Fibroblast of lung (primary cell): ENCODE results near the gene HMCN2. TPM values are rescaled to one million over a fixed set of nuclear protein-coding genes. Genes with fewer than 3 reads are reported as not detected.

Experiments
- DNase-seq, 2 donors: peaks; one replicate each; pipeline versions ENCODE4 v3.0.0 to v3.0.0-alpha.2; 2010; ENCODE audit warnings: low read depth in 2 of 2
- H2AFZ ChIP-seq: 2 replicates; pipeline ENCODE4 v1.5.1; 2012; ENCODE audit warnings: low read length, control low read depth, inconsistent platforms
- H3K27ac ChIP-seq: 2 replicates; pipeline ENCODE4 v1.5.1; 2011; ENCODE audit warnings: low read length, control low read depth; ENCODE audit not compliant: insufficient read depth
- H3K27me3 ChIP-seq: 2 replicates; pipeline ENCODE4 v1.5.1; 2011; ENCODE audit warnings: mild to moderate bottlenecking, low read length; ENCODE audit not compliant: control insufficient read depth, insufficient read depth
- H3K36me3 ChIP-seq: 2 replicates; pipeline ENCODE4 v1.5.1; 2011; ENCODE audit warnings: low read length; ENCODE audit not compliant: control insufficient read depth, insufficient read depth
- H3K4me1 ChIP-seq: 2 replicates; pipeline ENCODE4 v1.5.1; 2011; ENCODE audit warnings: low read length; ENCODE audit not compliant: control insufficient read depth, insufficient read depth; ENCODE audit errors: extremely low read depth
- H3K4me2 ChIP-seq: 2 replicates; pipeline ENCODE4 v1.5.1; 2011; ENCODE audit warnings: low read length, control low read depth; ENCODE audit not compliant: insufficient read depth; ENCODE audit errors: extremely low read depth
- H3K4me3 ChIP-seq, 4 experiments: fragments of 200-600 bp in 1 of 4; sonication (generic) in 1 of 4; replicated peaks in 1 of 4; 2 replicates each; pipeline ENCODE4 v1.5.1; 2011 to 2016; ENCODE audit warnings: low read length in 4 of 4, low read depth in 3 of 4, mild to moderate bottlenecking in 3 of 4, control low read depth in 2 of 4, inconsistent platforms in 1 of 4, mixed read lengths in 1 of 4; ENCODE audit not compliant: insufficient read depth in 1 of 4; ENCODE audit errors: control extremely low read depth in 1 of 4
- H3K79me2 ChIP-seq: 2 replicates; pipeline ENCODE4 v1.5.1; 2012; ENCODE audit warnings: mild to moderate bottlenecking, low read length, inconsistent platforms; ENCODE audit not compliant: control insufficient read depth, insufficient read depth
- H3K9ac ChIP-seq: 2 replicates; pipeline ENCODE4 v1.5.1; 2011; ENCODE audit warnings: mild to moderate bottlenecking, low read length, control low read depth; ENCODE audit not compliant: insufficient read depth
- H3K9me3 ChIP-seq: 2 replicates; pipeline ENCODE4 v1.5.1; 2012; ENCODE audit warnings: low read depth, low read length; ENCODE audit not compliant: control insufficient read depth, insufficient read depth
- H4K20me1 ChIP-seq: 2 replicates; pipeline ENCODE4 v1.5.1; 2011; ENCODE audit warnings: low read length; ENCODE audit not compliant: control insufficient read depth, insufficient read depth; ENCODE audit errors: extremely low read depth
- EZH2 ChIP-seq: IDR thresholded peaks from 2 replicates; pipeline ENCODE4 v1.5.1; 2012; ENCODE audit warnings: low read length, control low read depth, mild to moderate bottlenecking; ENCODE audit errors: missing control alignments
- polyA plus RNA-seq, 2 donors: library from polyadenylated mRNA; depleted of rRNA in 1 of 2; stranded (reverse) in 1 of 2; unstranded in 1 of 2; fragments of >200 nt; gene quantifications; 2 replicates each; pipeline ENCODE4 v1.2.1, GENCODE V29; 2011 to 2012; ENCODE audit warnings: missing spikeins in 1 of 2
- total RNA-seq: library from RNA; depleted of rRNA; stranded (reverse); fragments of >200 nt; gene quantifications from 2 replicates; pipeline ENCODE4 v1.2.1, GENCODE V29; 2014
- TF ChIP-seq, protein P1 (sequence below), 2 donors: IDR thresholded peaks in 1 of 2; conservative IDR thresholded peaks in 1 of 2; 1 replicate in 1 of 2; 2 replicates in 1 of 2; pipeline ENCODE4 v1.5.1; 2011 to 2012; ENCODE audit warnings: low read length in 2 of 2, control low read depth in 1 of 2, inconsistent platforms in 1 of 2, low read depth in 1 of 2, mild to moderate bottlenecking in 1 of 2

Gene HMCN2
- total and polyA plus RNA-seq, 2 donors (not counting 1 experiment from before 2014, with no cell fraction given), result under 0.01 TPM; not detected in 1

DNA sequence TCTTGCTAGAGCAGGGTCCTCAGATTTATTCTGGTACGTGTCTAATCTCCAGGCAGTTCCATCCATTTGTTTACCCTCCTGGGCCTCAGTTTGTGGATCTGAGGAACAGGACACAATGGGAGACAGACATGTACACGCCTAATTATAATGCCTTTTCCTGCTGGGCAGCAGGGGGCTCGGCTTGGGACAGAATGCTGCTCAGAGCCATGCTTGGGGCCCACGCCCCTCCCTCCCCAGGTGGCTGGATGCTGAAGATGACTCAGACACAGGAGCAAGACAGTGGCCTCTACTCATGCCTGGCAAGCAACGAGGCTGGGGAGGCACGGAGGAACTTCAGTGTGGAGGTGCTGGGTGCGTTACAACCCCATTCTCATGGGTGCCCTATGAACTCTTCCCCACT is 106.5 kb downstream of the HMCN2 start:
- no peaks in the 10 kb centered on the region for H3K4me1 ChIP-seq
- H3K27ac ChIP-seq, result no peak overlapping the region
- H2AFZ ChIP-seq, result no peak overlapping the region
- TF ChIP-seq, protein P1, sequence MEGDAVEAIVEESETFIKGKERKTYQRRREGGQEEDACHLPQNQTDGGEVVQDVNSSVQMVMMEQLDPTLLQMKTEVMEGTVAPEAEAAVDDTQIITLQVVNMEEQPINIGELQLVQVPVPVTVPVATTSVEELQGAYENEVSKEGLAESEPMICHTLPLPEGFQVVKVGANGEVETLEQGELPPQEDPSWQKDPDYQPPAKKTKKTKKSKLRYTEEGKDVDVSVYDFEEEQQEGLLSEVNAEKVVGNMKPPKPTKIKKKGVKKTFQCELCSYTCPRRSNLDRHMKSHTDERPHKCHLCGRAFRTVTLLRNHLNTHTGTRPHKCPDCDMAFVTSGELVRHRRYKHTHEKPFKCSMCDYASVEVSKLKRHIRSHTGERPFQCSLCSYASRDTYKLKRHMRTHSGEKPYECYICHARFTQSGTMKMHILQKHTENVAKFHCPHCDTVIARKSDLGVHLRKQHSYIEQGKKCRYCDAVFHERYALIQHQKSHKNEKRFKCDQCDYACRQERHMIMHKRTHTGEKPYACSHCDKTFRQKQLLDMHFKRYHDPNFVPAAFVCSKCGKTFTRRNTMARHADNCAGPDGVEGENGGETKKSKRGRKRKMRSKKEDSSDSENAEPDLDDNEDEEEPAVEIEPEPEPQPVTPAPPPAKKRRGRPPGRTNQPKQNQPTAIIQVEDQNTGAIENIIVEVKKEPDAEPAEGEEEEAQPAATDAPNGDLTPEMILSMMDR (conservative IDR thresholded peaks at IDR 0.05 in 1 of 2, IDR thresholded peaks at IDR 0.05 in 1 of 2; ENCODE audit: low read depth in 1 of 2, low read length in 2 of 2), result no peak
- no peak for TF ChIP-seq EZH2
- no peaks in the 10 kb centered on the region for H3K36me3 ChIP-seq
- no peak overlapping the region for H3K4me2 ChIP-seq
- no peaks in the 10 kb centered on the region for H3K9me3 ChIP-seq
- H3K79me2 ChIP-seq, result no peaks in the 10 kb centered on the region
- H3K9ac ChIP-seq, result no peak overlapping the region
- peak in 1 of 2 donors; percentile 4 for DNase-seq
- H4K20me1 ChIP-seq, result no peaks in the 10 kb centered on the region
- peaks cover 4% of the 10 kb centered on the region for H3K27me3 ChIP-seq
- H3K4me3 ChIP-seq, result no peak overlapping the region

DNA sequence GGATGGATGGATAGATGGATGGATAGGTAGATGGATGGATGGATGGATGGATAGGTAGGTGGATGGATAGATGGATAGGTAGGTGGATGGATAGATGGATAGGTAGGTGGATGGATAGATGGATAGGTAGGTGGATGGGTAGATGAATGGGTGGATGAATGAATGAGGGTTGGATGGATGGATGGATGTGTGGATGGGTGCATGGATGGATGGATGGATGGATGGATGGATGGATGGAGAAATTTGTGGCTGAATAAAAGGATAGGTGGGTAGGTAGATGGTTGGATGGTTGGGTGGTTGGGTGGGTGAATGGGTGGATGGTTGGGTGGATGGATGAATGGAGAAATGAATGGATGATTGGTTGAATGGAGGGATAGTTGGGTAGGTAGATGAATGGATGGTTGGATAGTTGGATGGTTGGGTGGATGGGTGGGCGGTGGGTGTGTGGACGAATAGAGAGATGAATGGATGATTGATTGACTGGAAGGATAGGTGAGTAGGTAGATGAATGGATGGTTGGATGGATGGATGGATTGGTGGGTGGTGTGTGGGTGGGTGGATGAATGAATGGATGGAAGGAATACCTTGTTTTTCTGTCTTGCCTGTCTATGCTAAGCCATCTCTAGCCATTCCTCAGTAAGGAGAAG is 108.2 kb downstream of the HMCN2 start:
- Histone ChIP-seq H3K4me1 (no peaks in the 10 kb centered on the region), H3K4me3 (no peak overlapping the region), H3K4me2 (no peak overlapping the region), H3K27ac (no peak overlapping the region), H3K36me3 (no peaks in the 10 kb centered on the region), H2AFZ (no peak overlapping the region), H3K79me2 (no peaks in the 10 kb centered on the region), H3K27me3 (peaks cover 4% of the 10 kb centered on the region), H4K20me1 (no peaks in the 10 kb centered on the region), H3K9ac (no peak overlapping the region), H3K9me3 (no peaks in the 10 kb centered on the region)
- DNase-seq, result no peak
- TF ChIP-seq, protein P1 (conservative IDR thresholded peaks at IDR 0.05 in 1 of 2, IDR thresholded peaks at IDR 0.05 in 1 of 2; ENCODE audit: low read depth in 1 of 2, low read length in 2 of 2), result no peak
- no peak for TF ChIP-seq EZH2

DNA sequence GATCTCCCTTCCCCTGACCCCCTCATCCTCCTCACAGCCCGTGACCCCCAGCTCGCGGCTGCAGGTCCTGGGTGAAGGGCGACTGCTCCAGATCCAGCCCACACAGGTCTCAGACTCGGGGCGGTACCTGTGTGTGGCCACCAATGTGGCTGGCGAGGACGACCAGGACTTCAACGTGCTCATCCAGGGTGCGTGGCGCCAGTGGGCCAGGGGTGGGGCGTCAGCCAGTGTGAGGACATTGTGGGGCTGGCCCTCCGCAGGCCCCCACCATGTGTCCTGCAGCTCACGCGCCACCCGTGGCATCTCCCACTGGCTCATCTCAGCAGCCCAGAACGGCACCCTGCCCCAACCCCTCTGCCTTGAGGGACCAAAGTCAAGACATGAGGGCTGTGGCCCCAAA is 112.1 kb downstream of the HMCN2 start:
- Histone ChIP-seq H3K4me3 (no peak overlapping the region), H3K9ac (no peak overlapping the region), H2AFZ (no peak overlapping the region), H3K79me2 (no peaks in the 10 kb centered on the region), H3K9me3 (no peaks in the 10 kb centered on the region), H4K20me1 (no peaks in the 10 kb centered on the region), H3K4me1 (no peaks in the 10 kb centered on the region), H3K4me2 (no peak overlapping the region), H3K27me3 (no peaks in the 10 kb centered on the region), H3K36me3 (no peaks in the 10 kb centered on the region), H3K27ac (no peak overlapping the region)
- no peak for DNase-seq
- TF ChIP-seq EZH2, result no peak
- TF ChIP-seq, protein P1 (conservative IDR thresholded peaks at IDR 0.05 in 1 of 2, IDR thresholded peaks at IDR 0.05 in 1 of 2; ENCODE audit: low read depth in 1 of 2, low read length in 2 of 2), result no peak
